Uterus (tissue), 2 donors: ENCODE results near the gene PIAS4.

Experiments used
- POLR2A ChIP-seq, 2 donors: fragments of 450-650 bp; IDR thresholded peaks; one replicate each; pipeline ENCODE4 v1.6.1; 2016; ENCODE audit warnings: antibody characterized with exemption in 2 of 2, mild to moderate bottlenecking in 1 of 2, moderate library complexity in 1 of 2
- TF ChIP-seq, protein P1 (sequence below), 4 experiments: fragments of 200-600 bp in 2 of 4; fragments of 450-650 bp in 2 of 4; sonication (generic) in 2 of 4; IDR thresholded peaks; one replicate each; pipeline ENCODE4 v1.5.1; 2016 to 2019; ENCODE audit warnings: antibody characterized with exemption in 4 of 4, mild to moderate bottlenecking in 2 of 4, moderate library complexity in 1 of 4

DNA sequence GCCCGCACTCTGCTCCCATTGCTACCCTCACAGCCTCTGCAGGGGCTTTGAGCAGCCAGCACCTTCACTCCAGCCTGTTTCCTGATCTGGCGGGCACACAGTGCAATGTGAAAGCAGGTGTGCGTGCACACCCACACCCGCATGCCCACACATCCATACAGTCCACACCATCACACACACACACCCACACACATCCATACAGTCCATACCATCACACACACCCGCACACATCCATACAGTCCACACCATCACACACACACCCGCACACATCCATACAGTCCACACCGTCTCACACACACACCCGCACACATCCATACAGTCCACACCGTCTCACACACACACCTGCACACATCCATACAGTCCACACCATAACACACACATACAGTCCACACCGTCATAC lies 28.0 kb downstream of the PIAS4 start:
- TF ChIP-seq, protein P1, sequence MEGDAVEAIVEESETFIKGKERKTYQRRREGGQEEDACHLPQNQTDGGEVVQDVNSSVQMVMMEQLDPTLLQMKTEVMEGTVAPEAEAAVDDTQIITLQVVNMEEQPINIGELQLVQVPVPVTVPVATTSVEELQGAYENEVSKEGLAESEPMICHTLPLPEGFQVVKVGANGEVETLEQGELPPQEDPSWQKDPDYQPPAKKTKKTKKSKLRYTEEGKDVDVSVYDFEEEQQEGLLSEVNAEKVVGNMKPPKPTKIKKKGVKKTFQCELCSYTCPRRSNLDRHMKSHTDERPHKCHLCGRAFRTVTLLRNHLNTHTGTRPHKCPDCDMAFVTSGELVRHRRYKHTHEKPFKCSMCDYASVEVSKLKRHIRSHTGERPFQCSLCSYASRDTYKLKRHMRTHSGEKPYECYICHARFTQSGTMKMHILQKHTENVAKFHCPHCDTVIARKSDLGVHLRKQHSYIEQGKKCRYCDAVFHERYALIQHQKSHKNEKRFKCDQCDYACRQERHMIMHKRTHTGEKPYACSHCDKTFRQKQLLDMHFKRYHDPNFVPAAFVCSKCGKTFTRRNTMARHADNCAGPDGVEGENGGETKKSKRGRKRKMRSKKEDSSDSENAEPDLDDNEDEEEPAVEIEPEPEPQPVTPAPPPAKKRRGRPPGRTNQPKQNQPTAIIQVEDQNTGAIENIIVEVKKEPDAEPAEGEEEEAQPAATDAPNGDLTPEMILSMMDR (IDR thresholded peaks at IDR 0.05): no peak
- TF ChIP-seq POLR2A (IDR thresholded peaks at IDR 0.05): no peak
